ENCODE data around the gene PLEKHG5.
"Not testable (repeated sequence)": the region's sequence is repeated elsewhere in the genome, so short reads cannot be mapped to it uniquely, and the experiment has no call there.

PLEKHG5 gene

DNA sequence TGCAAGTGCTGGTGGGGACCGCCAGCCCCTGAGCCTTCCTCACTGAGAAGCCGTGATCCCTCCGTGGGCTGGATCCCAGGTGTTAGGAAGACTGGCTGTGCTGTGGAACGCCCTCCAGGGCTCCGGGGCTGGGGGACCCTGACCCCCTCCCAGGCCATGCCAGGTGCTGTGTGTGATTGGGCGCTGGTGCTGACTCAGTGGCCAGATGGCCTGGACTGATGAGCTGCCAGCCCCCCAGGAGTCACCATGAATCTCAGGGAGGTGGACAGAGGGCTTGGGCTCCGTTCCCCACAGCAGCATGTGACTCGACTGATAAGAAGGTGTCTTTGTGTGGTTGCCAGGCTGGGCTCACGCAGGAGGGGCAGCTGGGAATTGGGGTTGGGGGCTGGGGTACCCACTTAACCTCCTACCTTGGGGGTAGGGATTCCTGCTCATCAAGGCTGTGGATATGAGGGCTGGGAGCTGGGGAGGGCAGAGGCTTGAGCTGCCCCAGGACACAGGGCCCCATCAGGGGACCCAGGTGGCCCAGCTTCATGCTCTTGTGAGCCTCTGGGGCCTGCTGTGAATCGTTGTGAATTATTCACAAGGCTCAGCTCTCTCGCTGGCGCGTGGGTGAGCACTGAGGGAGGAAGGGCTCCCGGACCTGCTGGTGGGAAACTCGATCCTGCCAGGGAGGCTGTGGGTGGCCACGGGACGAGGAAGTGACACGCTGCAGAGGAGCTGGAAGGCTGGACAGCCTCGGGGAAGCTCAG lies 61.6 kb downstream of the PLEKHG5 start:
- DNase-seq (ENCODE audit: low read depth); H3K4me3 ChIP-seq (ENCODE audit: low read depth, low read length): not testable (repeated sequence)

DNA sequence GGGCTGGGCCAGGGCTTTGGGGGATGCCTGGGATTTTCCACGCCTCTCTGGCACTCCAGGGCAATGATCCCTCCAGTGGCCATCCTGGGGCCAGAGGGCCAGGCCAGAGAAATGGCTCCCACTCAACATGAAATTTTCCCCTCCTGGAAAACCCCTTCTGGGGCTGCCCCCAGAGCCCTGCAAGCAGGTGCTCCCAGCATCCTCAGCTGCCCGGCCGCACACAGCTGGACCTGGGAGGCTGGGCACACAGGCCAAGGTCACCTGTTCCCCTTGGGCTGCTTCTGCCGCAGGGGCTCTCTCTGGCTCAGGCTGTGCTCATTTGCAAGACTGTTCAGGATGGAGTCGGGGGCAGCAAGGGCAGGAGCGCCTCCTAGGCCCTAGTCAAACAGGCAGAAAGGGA lies 63.0 kb downstream of the PLEKHG5 start:
- DNase-seq (ENCODE audit: low read depth): not testable (repeated sequence)

DNA sequence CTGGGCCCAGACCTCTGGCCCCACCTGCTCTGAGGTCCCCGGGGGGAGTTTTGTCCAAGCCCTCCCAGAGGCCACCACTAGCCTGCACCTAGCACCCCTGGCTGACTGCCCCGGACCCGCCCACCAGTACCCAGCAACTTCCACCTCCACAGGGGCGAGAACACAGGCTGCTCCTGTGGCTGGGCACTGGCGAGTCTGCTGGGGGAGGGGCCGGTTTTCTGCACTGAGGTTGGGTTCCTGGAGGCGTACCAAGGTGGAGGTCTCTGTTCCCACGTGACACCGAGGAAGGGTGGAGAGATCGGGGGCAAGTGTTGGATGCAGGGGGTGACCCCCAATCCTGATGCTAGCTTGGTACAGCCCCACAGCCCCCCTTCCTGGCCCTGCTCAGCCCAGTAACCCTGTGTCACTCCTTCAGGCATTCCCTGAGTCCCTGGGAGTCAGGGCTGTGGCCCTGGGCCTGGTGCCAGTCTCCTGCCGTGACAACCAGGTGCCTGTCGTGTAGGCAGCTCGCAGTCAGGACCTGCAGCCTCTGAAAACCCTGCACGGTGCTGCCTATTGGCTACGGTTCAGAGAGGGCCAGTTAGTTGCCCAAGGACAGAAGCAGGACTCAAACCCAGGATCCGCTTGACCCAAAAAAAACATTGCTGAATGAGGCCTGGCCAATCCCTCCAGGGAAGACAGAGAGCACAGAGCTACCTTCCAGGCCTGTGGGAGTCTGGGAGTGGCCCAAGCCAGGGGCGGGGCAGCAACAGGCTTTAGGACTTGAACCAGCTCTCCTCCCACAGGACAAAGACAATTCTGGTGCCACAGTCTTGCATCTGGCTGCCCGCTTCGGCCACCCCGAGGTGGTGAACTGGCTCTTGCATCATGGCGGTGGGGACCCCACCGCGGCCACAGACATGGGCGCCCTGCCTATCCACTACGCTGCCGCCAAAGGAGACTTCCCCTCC lies 63.8 kb downstream of the PLEKHG5 start:
- DNase-seq (ENCODE audit: low read depth): no peak
- H3K4me3 ChIP-seq (ENCODE audit: low read depth, low read length): no peak overlapping the region

More for the DNA sequence above, 63.0 kb downstream of the PLEKHG5 start:
- H3K4me3 ChIP-seq (ENCODE audit: low read depth, low read length): not testable (repeated sequence)

DNA sequence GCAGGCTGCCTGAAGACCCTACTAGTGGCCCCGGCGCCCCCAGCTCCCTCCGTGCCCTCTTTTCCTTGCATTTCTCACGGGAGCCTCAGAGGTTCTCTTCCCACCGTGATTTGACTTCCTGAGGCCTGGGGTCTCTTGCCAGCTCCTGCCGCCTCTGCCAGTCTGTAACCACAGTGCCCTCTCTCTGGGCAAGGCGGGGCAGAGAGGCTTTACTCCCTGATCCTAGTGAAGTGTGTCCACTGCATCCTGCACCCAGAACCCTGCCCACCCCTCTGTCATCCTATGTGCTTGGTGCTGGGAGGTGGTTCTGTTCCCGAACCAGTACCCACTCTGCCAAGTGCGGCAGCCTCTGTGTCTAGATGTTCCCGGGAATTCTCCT lies 64.5 kb downstream of the PLEKHG5 start:
- TF ChIP-seq MAX (IDR thresholded peaks at IDR 0.05; ENCODE audit: low read depth, low read length): no peak
- TF ChIP-seq MYC (IDR thresholded peaks at IDR 0.05; ENCODE audit: low read depth, low read length): no peak
- no peak for TF ChIP-seq POLR2A (IDR thresholded peaks at IDR 0.05; ENCODE audit: extremely low read depth, insufficient read length)
- TF ChIP-seq, protein P1, sequence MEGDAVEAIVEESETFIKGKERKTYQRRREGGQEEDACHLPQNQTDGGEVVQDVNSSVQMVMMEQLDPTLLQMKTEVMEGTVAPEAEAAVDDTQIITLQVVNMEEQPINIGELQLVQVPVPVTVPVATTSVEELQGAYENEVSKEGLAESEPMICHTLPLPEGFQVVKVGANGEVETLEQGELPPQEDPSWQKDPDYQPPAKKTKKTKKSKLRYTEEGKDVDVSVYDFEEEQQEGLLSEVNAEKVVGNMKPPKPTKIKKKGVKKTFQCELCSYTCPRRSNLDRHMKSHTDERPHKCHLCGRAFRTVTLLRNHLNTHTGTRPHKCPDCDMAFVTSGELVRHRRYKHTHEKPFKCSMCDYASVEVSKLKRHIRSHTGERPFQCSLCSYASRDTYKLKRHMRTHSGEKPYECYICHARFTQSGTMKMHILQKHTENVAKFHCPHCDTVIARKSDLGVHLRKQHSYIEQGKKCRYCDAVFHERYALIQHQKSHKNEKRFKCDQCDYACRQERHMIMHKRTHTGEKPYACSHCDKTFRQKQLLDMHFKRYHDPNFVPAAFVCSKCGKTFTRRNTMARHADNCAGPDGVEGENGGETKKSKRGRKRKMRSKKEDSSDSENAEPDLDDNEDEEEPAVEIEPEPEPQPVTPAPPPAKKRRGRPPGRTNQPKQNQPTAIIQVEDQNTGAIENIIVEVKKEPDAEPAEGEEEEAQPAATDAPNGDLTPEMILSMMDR (IDR thresholded peaks at IDR 0.05; ENCODE audit: low read depth, low read length): no peak
- no peak for DNase-seq (ENCODE audit: low read depth)
- H3K4me3 ChIP-seq (ENCODE audit: low read depth, low read length): no peak overlapping the region

More for the DNA sequence above, 63.8 kb downstream of the PLEKHG5 start:
- TF ChIP-seq, protein P1 (IDR thresholded peaks at IDR 0.05; ENCODE audit: low read depth, low read length): no peak
- TF ChIP-seq POLR2A (IDR thresholded peaks at IDR 0.05; ENCODE audit: extremely low read depth, insufficient read length) (no peak), MAX (IDR thresholded peaks at IDR 0.05; ENCODE audit: low read depth, low read length) (no peak)

DNA sequence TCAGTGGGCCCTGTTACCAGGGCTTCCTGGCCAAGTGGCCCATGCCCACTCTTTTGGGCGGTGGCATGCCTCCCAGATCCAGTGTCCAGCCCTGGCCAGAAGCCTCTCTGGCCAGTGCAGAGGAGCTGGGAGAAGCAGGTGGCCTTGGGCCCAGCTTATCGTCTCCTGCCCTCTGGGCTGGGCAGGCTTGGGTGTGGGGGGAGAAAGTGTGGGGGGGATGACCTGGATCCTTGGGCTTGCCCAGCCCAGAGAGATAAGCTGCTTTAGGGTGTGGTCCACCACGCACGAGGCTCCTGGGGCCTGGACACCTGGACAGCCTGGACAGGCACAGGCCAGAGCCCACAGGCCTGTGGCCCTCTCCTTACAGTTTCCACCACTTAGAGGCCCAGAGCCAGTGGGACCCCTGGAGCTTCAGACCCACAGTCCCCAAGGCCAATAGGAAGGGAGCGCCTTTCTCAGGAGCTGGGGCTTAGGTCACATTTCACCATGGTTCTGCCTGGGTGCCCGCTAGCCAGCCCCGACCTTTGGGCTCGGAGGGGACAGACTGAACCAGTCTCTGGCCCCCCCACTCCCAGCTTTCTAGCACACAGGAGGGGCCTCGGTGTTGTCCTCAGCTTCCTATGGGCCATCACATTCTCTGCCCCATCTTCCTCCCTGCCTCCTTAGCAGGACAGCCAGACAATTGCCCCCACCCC lies 65.0 kb downstream of the PLEKHG5 start:
- H3K4me3 ChIP-seq (ENCODE audit: low read depth, low read length): no peak overlapping the region
- TF ChIP-seq, protein P1 (IDR thresholded peaks at IDR 0.05; ENCODE audit: low read depth, low read length): no peak
- no peak for TF ChIP-seq MYC (IDR thresholded peaks at IDR 0.05; ENCODE audit: low read depth, low read length)
- TF ChIP-seq MAX (IDR thresholded peaks at IDR 0.05; ENCODE audit: low read depth, low read length): no peak
- no peak for TF ChIP-seq POLR2A (IDR thresholded peaks at IDR 0.05; ENCODE audit: extremely low read depth, insufficient read length)
- no peak for DNase-seq (ENCODE audit: low read depth)

DNA sequence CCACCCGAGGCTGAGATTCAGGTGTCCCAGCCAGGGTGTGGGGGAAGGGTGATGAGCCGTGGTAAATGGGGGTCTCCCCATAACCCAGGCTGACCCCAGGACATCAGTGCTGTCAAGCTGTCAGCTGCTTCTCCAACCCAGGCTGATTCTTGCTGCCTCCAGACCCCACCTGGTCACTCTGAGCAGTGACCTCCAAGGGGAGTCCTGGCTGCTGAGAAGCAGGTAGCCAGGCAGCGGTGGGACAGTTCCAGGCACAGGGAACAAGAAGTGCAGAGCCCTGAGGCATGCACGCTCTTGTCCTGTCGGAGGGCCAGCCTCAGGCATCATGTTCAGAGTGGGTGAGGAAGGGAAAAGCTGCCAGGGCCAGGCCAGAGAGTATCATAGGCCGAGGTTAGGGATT lies 65.8 kb downstream of the PLEKHG5 start:
- TF ChIP-seq POLR2A (IDR thresholded peaks at IDR 0.05; ENCODE audit: extremely low read depth, insufficient read length): no peak
- TF ChIP-seq, protein P1 (IDR thresholded peaks at IDR 0.05; ENCODE audit: low read depth, low read length): no peak
- no peak for TF ChIP-seq MAX (IDR thresholded peaks at IDR 0.05; ENCODE audit: low read depth, low read length)
- no peak for TF ChIP-seq MYC (IDR thresholded peaks at IDR 0.05; ENCODE audit: low read depth, low read length)
- no peak overlapping the region for H3K4me3 ChIP-seq (ENCODE audit: low read depth, low read length)
- DNase-seq (ENCODE audit: low read depth): no peak

Measured in NB4 (cell line).